Progenitor cell of endocrine pancreas (in vitro differentiated cells): ENCODE measurements around the gene TACC2. TPM values are rescaled to one million over a fixed set of nuclear protein-coding genes. Genes with fewer than 3 reads are reported as not detected.

Experiments
- DNase-seq: peaks from one replicate; pipeline ENCODE4 v3.0.0; 2021; ENCODE audit warnings: low spot score; ENCODE audit not compliant: unreplicated experiment
- H3K27ac Mint-ChIP-seq: 2 replicates; pipeline ENCODE4 v1.8.0; 2021; ENCODE audit warnings: mild to moderate bottlenecking, moderate library complexity, mixed read lengths
- H3K27me3 Mint-ChIP-seq: 2 replicates; pipeline ENCODE4 v1.8.0; 2021; ENCODE audit warnings: mixed read lengths
- H3K36me3 Mint-ChIP-seq: 2 replicates; pipeline ENCODE4 v1.8.0; 2022; ENCODE audit warnings: mixed read lengths; ENCODE audit not compliant: insufficient read depth
- H3K4me1 Mint-ChIP-seq: 2 replicates; pipeline ENCODE4 v1.8.0; 2021; ENCODE audit warnings: low read depth, mixed read lengths
- H3K4me3 Mint-ChIP-seq: 2 replicates; pipeline ENCODE4 v1.8.0; 2021; ENCODE audit warnings: low read depth, mild to moderate bottlenecking, moderate library complexity, mixed read lengths
- H3K9me3 Mint-ChIP-seq: 2 replicates; pipeline ENCODE4 v1.8.0; 2021; ENCODE audit warnings: low read depth, mixed read lengths
- total RNA-seq: library from RNA; stranded (reverse); gene quantifications from 2 replicates; pipeline ENCODE4 v1.2.1, GENCODE V29; 2021
- TF ChIP-seq, protein P1 (sequence below): fragments of 200-600 bp; sonication (generic); IDR thresholded peaks from one replicate; pipeline ENCODE4 v1.5.0; 2021; ENCODE audit warnings: antibody characterized with exemption, mild to moderate bottlenecking; ENCODE audit not compliant: unreplicated experiment

The TACC2 gene
- total RNA-seq, 1 donor from 2014 or later, result 60.4 TPM

DNA sequence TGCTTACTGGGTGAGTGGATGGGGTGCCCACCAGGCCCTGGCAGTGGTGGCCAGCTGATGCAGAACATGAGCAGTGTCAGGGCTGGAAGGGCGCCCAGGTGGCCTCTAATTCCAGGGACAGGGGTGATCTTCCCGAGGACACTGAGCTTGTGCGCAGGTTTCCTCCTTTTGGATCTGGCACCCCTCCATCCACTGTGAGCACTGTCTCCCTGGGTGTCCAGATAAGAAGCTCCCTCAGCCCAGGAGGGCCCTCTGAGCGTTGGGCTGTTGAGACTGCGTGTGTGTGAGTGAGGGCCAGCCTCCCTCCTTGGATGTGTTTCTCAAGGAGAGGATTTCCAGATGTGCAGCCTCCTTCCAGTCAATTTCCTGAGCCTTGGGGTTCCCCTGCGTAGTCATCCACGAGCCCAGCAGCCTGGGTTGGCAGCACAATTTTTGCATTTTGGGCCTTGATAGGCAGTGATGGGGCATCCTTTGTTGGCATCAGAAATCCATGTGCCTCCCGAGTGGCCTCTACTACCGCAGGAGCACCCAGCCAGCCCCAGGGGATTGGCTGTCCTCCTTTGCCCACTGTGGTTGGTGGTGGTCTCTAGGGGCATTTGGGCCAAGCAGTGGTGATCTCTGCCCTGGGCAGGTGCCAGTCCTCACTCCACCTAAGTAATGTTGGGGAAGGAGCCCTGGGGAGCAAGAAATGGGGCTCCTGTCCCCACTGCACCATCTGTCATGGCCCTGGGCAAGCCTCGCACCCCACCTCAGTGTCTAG, 261.2 kb downstream of the TACC2 start:
- Mint-ChIP-seq H3K36me3 (peaks cover 3% of the 10 kb centered on the region), H3K9me3 (no peaks in the 10 kb centered on the region), H3K4me3 (no peak overlapping the region), H3K27me3 (no peaks in the 10 kb centered on the region), H3K4me1 (peaks cover 6% of the 10 kb centered on the region), H3K27ac (peak overlapping the region; percentile 49)
- TF ChIP-seq, protein P1, sequence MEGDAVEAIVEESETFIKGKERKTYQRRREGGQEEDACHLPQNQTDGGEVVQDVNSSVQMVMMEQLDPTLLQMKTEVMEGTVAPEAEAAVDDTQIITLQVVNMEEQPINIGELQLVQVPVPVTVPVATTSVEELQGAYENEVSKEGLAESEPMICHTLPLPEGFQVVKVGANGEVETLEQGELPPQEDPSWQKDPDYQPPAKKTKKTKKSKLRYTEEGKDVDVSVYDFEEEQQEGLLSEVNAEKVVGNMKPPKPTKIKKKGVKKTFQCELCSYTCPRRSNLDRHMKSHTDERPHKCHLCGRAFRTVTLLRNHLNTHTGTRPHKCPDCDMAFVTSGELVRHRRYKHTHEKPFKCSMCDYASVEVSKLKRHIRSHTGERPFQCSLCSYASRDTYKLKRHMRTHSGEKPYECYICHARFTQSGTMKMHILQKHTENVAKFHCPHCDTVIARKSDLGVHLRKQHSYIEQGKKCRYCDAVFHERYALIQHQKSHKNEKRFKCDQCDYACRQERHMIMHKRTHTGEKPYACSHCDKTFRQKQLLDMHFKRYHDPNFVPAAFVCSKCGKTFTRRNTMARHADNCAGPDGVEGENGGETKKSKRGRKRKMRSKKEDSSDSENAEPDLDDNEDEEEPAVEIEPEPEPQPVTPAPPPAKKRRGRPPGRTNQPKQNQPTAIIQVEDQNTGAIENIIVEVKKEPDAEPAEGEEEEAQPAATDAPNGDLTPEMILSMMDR, result no peak
- no peak for DNase-seq

DNA sequence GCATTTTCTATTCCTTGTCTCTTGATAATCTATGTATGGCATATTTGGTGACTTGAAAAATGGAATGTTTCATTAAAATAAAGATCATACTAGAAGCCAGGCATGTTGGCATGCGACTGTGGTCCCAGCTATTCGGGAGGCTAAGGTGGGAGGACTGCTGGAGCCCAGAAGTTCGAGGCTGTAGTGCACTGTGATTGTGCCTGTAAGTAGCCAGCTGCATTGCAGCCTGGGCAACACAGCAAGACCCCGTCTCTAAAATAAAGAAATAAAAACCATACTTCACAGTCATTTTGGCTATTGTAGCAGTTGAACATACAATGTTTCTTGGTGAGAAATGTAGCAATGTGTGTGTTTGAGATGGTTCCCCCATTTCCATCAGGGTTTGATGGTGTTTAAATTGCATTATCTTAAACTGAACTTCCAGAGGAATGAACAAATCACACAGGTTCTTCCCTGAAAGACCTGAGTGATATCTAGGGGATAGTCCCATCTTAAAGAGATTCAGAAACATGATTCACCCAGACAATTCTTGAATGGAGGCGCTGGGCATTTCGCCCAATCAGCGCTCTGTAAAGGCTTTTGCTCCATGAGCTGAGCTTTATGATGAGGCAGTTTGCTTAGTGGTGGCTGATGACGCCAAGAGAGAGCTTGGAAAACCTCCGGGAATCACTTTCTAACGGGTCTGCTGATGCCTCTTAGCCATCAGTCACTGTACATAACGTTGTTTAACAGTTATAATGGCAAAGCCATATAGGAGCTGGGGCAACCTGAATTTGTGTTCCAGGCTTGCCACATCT, 262.7 kb downstream of the TACC2 start:
- Mint-ChIP-seq H3K27ac (no peak overlapping the region), H3K36me3 (peaks cover 5% of the 10 kb centered on the region), H3K4me1 (no peaks in the 10 kb centered on the region), H3K4me3 (no peak overlapping the region), H3K9me3 (no peaks in the 10 kb centered on the region), H3K27me3 (no peaks in the 10 kb centered on the region)
- TF ChIP-seq, protein P1, result no peak
- DNase-seq, result no peak

DNA sequence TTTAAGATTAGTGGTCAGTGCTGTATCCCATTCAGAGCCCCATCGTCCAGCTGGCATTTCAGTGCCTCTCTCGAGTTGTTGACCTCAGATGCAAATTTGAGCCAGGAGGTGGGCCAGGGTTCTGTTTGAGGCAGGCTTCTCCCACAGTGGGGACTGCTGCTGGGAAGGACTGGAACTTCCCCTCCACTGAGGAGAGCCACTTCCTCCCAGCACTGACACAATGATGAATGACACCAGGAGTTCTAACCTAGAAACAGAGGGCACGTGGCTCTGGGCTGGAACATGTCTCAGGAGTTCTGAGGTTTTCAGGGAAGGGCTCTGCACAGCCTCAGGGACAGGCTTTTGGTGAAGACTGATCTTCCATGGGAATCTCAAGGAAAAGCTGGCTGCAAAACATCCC, 263.8 kb downstream of the TACC2 start:
- Mint-ChIP-seq H3K27me3 (no peaks in the 10 kb centered on the region), H3K27ac (no peak overlapping the region), H3K9me3 (no peaks in the 10 kb centered on the region), H3K36me3 (peaks cover 6% of the 10 kb centered on the region), H3K4me3 (no peak overlapping the region), H3K4me1 (no peaks in the 10 kb centered on the region)
- TF ChIP-seq, protein P1, result no peak
- DNase-seq, result no peak

DNA sequence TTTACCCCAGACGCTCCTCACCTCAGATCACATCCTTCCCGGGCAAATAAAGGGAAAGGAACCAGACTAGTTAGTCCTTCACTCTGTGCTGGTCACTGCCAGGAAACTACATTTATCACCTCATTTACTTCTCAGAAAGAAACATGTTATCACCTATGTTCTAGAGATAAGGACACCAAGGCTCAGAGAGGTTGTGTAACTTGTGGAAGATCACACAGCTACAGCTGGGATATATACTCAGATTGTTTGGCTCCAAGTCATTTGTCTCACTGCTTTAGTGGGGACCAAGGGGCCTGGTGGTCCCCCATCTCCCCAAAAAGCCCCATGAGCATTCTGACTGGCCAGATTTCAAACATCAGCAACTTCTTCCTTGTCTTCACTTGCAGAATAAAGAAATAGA, 264.6 kb downstream of the TACC2 start:
- H3K4me3 Mint-ChIP-seq, result no peak overlapping the region
- no peak for DNase-seq
- no peaks in the 10 kb centered on the region for H3K4me1 Mint-ChIP-seq
- H3K9me3 Mint-ChIP-seq, result no peaks in the 10 kb centered on the region
- TF ChIP-seq, protein P1, result no peak
- H3K36me3 Mint-ChIP-seq, result peaks cover 5% of the 10 kb centered on the region
- H3K27me3 Mint-ChIP-seq, result no peaks in the 10 kb centered on the region
- no peak overlapping the region for H3K27ac Mint-ChIP-seq

DNA sequence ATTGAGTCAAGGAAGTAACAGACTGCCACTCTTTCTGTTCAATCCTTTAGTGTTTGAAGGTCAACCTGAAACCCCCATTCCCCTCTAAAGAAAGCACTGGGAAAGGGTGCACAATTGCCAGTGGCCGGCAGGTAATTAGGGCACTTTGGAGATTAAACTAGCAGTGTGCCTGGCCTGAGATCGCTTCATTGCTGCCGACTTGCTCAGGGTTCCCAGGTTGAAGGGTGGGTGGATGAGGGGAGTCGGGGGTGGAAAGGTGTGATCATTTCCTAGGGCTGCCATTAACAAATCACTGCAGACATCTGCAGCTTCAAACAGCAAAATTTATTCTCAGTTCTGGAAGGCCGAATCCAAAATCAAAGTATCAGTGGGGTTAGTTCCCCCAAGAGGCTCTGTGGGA, 265.9 kb downstream of the TACC2 start:
- Mint-ChIP-seq H3K4me1 (no peaks in the 10 kb centered on the region), H3K4me3 (no peak overlapping the region), H3K27me3 (no peaks in the 10 kb centered on the region), H3K36me3 (peaks cover 4% of the 10 kb centered on the region), H3K27ac (no peak overlapping the region), H3K9me3 (no peaks in the 10 kb centered on the region)
- DNase-seq, result no peak
- TF ChIP-seq, protein P1, result no peak
